HEK293T (cell line): ENCODE measurements around the gene JAK3.

Experiments
- FOXK2 ChIP-seq: fragments of 450-650 bp; IDR thresholded peaks from 2 replicates; pipeline ENCODE4 v1.6.1; 2016; ENCODE audit warnings: mild to moderate bottlenecking
- PKNOX1 ChIP-seq: fragments of 450-650 bp; IDR thresholded peaks from 2 replicates; pipeline ENCODE4 v1.6.1; 2016
- SUZ12 ChIP-seq: fragments of 450-650 bp; IDR thresholded peaks from 2 replicates; pipeline ENCODE4 v1.6.1; 2016; ENCODE audit warnings: mild to moderate bottlenecking
- TARDBP ChIP-seq: fragments of 450-650 bp; IDR thresholded peaks from 2 replicates; pipeline ENCODE4 v1.6.1; 2016

- no peak for TF ChIP-seq FOXK2
- no peak for TF ChIP-seq PKNOX1
- no peak for TF ChIP-seq SUZ12
- TF ChIP-seq TARDBP = no peak
These were observed 23.4 kb downstream of the JAK3 start for GRCh38 chr19:17824339-17824738.
